GM19099 (cell line): ENCODE results near the gene CRK.

ENCODE experiments used
- POLR2A ChIP-seq: IDR thresholded peaks from 3 replicates; pipeline ENCODE4 v1.6.1; 2011; ENCODE audit warnings: low read depth; ENCODE audit not compliant: insufficient read length; ENCODE audit errors: extremely low read depth

Gene CRK

GRCh38 chr17:1478418-1478817 is 22.4 kb upstream of the CRK start:
- no peak for TF ChIP-seq POLR2A

GRCh38 chr17:1475321-1475854 is 19.4 kb upstream of the CRK start:
- no peak for TF ChIP-seq POLR2A

- peak; percentile 53 for TF ChIP-seq POLR2A
Observed at GRCh38 chr17:1474402-1475189, 18.6 kb upstream of the CRK start.

GRCh38 chr17:1473841-1474240 is 17.8 kb upstream of the CRK start:
- no peak for TF ChIP-seq POLR2A

- no peak for TF ChIP-seq POLR2A
Observed at GRCh38 chr17:1473170-1473569, 17.1 kb upstream of the CRK start.

GRCh38 chr17:1471911-1472821 is 16.1 kb upstream of the CRK start:
- TF ChIP-seq POLR2A: no peak

- TF ChIP-seq POLR2A: no peak
Observed at GRCh38 chr17:1471490-1471889, 15.5 kb upstream of the CRK start.

- TF ChIP-seq POLR2A: no peak
Observed at GRCh38 chr17:1470755-1471462, 14.9 kb upstream of the CRK start.

GRCh38 chr17:1470071-1470754 is 14.2 kb upstream of the CRK start:
- TF ChIP-seq POLR2A: no peak

- TF ChIP-seq POLR2A: no peak
Observed at GRCh38 chr17:1469231-1469852, 13.3 kb upstream of the CRK start.

- TF ChIP-seq POLR2A: no peak
Observed at GRCh38 chr17:1467898-1468492, 12.0 kb upstream of the CRK start.

- TF ChIP-seq POLR2A: no peak
Observed at GRCh38 chr17:1467258-1467657, 11.2 kb upstream of the CRK start.

GRCh38 chr17:1464186-1464585 is 8.2 kb upstream of the CRK start:
- no peak for TF ChIP-seq POLR2A
